ENCODE data around the gene ALPK3.
A peak's percentile ranks its signal among the peaks of the same experiment; 100 is the strongest.

The ALPK3 gene

DNA sequence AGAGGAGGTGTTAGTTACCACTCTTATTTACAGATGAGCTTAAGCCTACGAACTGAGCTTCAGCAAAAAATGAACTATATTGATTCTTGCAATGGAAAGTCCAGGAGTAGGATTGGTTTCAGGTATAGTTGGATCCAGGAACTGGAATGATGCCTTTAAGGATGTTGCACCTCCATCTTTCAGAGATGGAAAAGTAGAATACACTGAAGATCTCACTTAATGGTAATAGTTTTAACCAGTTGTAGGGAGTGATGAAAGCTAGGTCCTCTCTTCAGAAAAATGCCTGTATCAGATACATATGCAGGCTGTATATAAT lies 69.8 kb downstream of the ALPK3 start:
- no peaks in the 10 kb centered on the region for H3K36me3 ChIP-seq (ENCODE audit: control insufficient read depth in 1 of 2, insufficient read depth in 2 of 2, low read length in 2 of 2)
- H3K4me1 ChIP-seq (ENCODE audit: control insufficient read depth in 1 of 2, insufficient read depth in 2 of 2, low read length in 2 of 2) = peaks cover 18 to 23% of the 10 kb centered on the region in 2 donors
- H3K9me3 ChIP-seq (ENCODE audit: control insufficient read depth in 1 of 2, low read length in 2 of 2) = no peaks in the 10 kb centered on the region
- H3K4me3 ChIP-seq (ENCODE audit: low read depth in 1 of 2, low read length in 2 of 2) = peak overlapping the region; percentile 49 to 51
- peak overlapping the region; percentile 10 for H3K27ac ChIP-seq (ENCODE audit: low read depth, low read length)
- no peaks in the 10 kb centered on the region for H3K27me3 ChIP-seq (ENCODE audit: control insufficient read depth in 1 of 2, insufficient read depth in 2 of 2, low read length in 2 of 2)
- H3K9ac ChIP-seq (ENCODE audit: low read depth in 1 of 2, low read length in 2 of 2) = peak overlapping the region in 1 of 2 donors; percentile 54

DNA sequence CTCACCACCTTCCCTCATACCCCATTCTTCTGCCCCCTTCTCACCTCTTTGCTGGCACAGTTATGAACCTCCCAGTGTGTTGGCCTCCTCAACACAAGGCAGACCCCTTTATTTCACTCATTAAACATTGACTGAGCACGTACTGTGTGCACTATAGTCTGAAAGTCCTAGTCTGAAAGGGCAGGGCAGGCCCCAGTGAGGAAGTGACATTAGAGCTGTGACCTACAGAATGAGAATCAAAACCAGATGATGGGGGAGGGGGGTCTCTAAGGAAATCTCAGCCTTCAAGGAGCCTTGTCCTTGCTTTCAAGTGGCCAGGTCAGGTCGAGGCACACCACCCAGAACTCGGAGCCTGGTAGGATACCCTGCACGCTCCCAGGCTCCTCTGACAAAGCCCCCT lies 70.8 kb downstream of the ALPK3 start:
- Histone ChIP-seq H3K36me3 (ENCODE audit: control insufficient read depth in 1 of 2, insufficient read depth in 2 of 2, low read length in 2 of 2) (no peaks in the 10 kb centered on the region), H3K27me3 (ENCODE audit: control insufficient read depth in 1 of 2, insufficient read depth in 2 of 2, low read length in 2 of 2) (no peaks in the 10 kb centered on the region), H3K9ac (ENCODE audit: low read depth in 1 of 2, low read length in 2 of 2) (peak overlapping the region in 1 of 2 donors; percentile 15), H3K4me1 (ENCODE audit: control insufficient read depth in 1 of 2, insufficient read depth in 2 of 2, low read length in 2 of 2) (peaks cover 18 to 23% of the 10 kb centered on the region in 2 donors), H3K27ac (ENCODE audit: low read depth, low read length) (no peak overlapping the region), H3K9me3 (ENCODE audit: control insufficient read depth in 1 of 2, low read length in 2 of 2) (no peaks in the 10 kb centered on the region), H3K4me3 (ENCODE audit: low read depth in 1 of 2, low read length in 2 of 2) (peak overlapping the region in 1 of 2 donors; percentile 51)

DNA sequence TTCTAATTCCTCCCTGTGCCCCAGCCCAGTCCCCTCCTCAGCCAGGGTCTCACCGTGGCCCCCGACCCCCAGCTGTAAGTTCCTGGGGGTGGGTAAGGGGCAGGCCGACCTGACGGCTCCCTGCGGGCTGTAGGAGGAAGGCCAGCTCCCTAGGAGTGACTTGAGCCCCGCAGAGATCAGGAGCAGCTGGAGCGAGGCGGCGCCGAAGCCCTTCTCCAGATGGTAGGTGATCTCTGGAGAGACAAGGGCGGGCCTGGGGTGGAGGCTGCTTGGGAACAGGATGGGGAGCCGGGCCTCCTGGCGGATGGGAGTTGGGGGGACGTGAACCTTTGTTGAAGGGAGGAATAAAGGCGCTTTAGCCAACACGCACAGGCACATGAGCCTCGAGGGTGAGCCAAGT lies 71.5 kb downstream of the ALPK3 start:
- Histone ChIP-seq H3K27me3 (ENCODE audit: control insufficient read depth in 1 of 2, insufficient read depth in 2 of 2, low read length in 2 of 2) (no peaks in the 10 kb centered on the region), H3K9ac (ENCODE audit: low read depth in 1 of 2, low read length in 2 of 2) (peak overlapping the region in 1 of 2 donors; percentile 15), H3K27ac (ENCODE audit: low read depth, low read length) (no peak overlapping the region), H3K4me1 (ENCODE audit: control insufficient read depth in 1 of 2, insufficient read depth in 2 of 2, low read length in 2 of 2) (peaks cover 18 to 23% of the 10 kb centered on the region in 2 donors), H3K9me3 (ENCODE audit: control insufficient read depth in 1 of 2, low read length in 2 of 2) (no peaks in the 10 kb centered on the region), H3K36me3 (ENCODE audit: control insufficient read depth in 1 of 2, insufficient read depth in 2 of 2, low read length in 2 of 2) (no peaks in the 10 kb centered on the region), H3K4me3 (ENCODE audit: low read depth in 1 of 2, low read length in 2 of 2) (no peak overlapping the region)

DNA sequence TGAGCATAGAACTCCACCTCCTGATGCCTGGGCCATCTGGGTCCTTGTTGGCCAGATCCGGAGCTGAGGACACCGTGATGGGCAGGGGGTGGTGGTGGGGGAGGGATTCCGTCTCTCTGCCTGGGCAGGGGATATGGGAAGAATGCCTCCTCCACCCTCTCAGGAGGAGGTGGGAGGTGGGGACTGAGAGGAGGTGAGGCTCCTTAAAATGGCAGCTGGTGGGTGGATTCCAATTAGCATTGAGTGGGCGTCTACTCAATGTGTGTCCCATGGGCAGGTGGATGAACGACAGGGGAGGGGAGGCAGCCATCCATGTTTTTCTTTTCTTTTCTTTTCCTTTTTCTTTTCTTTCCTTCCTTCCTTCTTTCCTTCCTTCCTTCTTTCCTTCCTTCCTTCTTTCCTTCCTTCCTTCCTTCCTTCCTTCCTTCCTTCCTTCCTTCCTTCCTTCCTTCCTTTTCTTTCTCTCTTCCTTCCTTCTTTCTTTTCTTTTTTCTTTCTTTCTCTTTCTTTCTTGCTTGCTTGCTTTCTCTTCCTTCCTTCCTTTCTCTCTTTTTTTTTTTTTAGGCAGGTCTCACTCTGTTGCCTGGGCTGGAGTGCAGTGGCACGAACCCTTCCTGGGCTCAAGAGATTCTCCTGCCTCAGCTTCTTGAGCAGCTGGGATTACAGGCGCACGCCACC lies 72.3 kb downstream of the ALPK3 start:
- no peak overlapping the region for H3K9ac ChIP-seq (ENCODE audit: low read depth in 1 of 2, low read length in 2 of 2)
- no peaks in the 10 kb centered on the region for H3K9me3 ChIP-seq (ENCODE audit: control insufficient read depth in 1 of 2, low read length in 2 of 2)
- H3K27me3 ChIP-seq (ENCODE audit: control insufficient read depth in 1 of 2, insufficient read depth in 2 of 2, low read length in 2 of 2) = no peaks in the 10 kb centered on the region
- peaks cover 10 to 19% of the 10 kb centered on the region in 2 donors for H3K4me1 ChIP-seq (ENCODE audit: control insufficient read depth in 1 of 2, insufficient read depth in 2 of 2, low read length in 2 of 2)
- H3K4me3 ChIP-seq (ENCODE audit: low read depth in 1 of 2, low read length in 2 of 2) = no peak overlapping the region
- H3K27ac ChIP-seq (ENCODE audit: low read depth, low read length) = no peak overlapping the region
- no peaks in the 10 kb centered on the region for H3K36me3 ChIP-seq (ENCODE audit: control insufficient read depth in 1 of 2, insufficient read depth in 2 of 2, low read length in 2 of 2)

DNA sequence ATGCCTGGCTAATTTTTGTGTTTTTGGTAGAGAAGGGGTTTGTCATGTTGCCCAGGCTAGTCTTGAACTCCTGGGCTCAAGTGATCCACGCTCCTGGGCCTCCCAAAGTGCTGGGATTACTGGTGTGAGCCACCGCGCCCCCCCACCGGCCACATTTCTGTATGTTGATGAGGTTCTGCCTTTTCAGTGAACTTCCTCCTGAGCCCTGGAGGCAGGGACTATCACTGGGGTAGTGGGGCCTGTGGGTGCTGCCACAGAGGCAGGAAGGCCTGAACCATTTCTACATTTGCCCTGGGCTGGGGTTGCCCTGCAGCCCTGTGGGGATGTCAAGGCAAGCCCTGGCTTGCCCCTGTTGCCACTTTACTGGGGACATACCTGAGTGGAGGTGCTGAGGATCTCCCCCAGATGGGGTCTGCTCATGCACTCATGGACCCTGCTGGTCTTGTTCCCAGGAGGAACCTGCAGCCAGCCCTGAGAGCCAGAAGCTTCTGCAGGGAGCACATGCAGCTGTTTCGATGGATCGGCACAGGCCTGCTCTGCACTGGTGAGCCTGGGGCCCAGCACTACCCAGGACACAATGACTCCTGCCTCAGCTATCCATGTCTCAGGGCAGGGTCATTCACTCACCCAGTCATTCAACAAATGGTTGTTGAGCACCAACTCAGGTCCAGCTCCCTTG lies 73.0 kb downstream of the ALPK3 start:
- H3K4me3 ChIP-seq (ENCODE audit: low read depth in 1 of 2, low read length in 2 of 2) = no peak overlapping the region
- H3K4me1 ChIP-seq (ENCODE audit: control insufficient read depth in 1 of 2, insufficient read depth in 2 of 2, low read length in 2 of 2) = peaks cover 7 to 19% of the 10 kb centered on the region in 2 donors
- H3K27me3 ChIP-seq (ENCODE audit: control insufficient read depth in 1 of 2, insufficient read depth in 2 of 2, low read length in 2 of 2) = no peaks in the 10 kb centered on the region
- no peaks in the 10 kb centered on the region for H3K9me3 ChIP-seq (ENCODE audit: control insufficient read depth in 1 of 2, low read length in 2 of 2)
- no peak overlapping the region for H3K9ac ChIP-seq (ENCODE audit: low read depth in 1 of 2, low read length in 2 of 2)
- no peak overlapping the region for H3K27ac ChIP-seq (ENCODE audit: low read depth, low read length)
- H3K36me3 ChIP-seq (ENCODE audit: control insufficient read depth in 1 of 2, insufficient read depth in 2 of 2, low read length in 2 of 2) = no peaks in the 10 kb centered on the region

DNA sequence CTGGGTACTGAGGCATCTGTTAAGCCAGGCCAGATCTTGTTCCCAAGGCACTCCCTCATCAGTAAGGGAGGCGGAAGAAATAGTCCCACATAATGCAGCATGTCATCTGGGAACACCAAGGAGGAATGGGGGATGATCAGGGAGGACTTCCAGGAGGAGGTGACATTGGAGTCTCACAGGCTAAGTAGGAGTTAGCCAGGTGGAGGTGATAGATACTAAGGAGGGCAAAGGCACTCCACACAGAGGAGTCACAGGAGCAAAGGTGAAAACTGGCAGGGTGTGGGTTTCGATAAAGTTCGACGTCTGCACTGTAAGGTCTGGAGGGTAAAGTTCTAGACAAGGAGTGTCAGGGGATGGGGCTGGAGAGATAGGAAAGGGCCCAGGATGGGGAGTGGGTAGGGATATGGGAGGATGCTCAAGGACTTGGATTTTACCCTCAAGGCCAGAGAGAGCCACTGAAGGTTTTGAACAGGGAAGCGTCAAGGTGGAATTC lies 73.6 kb downstream of the ALPK3 start:
- Histone ChIP-seq H3K27me3 (ENCODE audit: control insufficient read depth in 1 of 2, insufficient read depth in 2 of 2, low read length in 2 of 2) (no peaks in the 10 kb centered on the region), H3K9me3 (ENCODE audit: control insufficient read depth in 1 of 2, low read length in 2 of 2) (no peaks in the 10 kb centered on the region), H3K4me1 (ENCODE audit: control insufficient read depth in 1 of 2, insufficient read depth in 2 of 2, low read length in 2 of 2) (peaks cover 7 to 19% of the 10 kb centered on the region in 2 donors), H3K9ac (ENCODE audit: low read depth in 1 of 2, low read length in 2 of 2) (no peak overlapping the region), H3K4me3 (ENCODE audit: low read depth in 1 of 2, low read length in 2 of 2) (no peak overlapping the region), H3K27ac (ENCODE audit: low read depth, low read length) (no peak overlapping the region), H3K36me3 (ENCODE audit: control insufficient read depth in 1 of 2, insufficient read depth in 2 of 2, low read length in 2 of 2) (no peaks in the 10 kb centered on the region)

DNA sequence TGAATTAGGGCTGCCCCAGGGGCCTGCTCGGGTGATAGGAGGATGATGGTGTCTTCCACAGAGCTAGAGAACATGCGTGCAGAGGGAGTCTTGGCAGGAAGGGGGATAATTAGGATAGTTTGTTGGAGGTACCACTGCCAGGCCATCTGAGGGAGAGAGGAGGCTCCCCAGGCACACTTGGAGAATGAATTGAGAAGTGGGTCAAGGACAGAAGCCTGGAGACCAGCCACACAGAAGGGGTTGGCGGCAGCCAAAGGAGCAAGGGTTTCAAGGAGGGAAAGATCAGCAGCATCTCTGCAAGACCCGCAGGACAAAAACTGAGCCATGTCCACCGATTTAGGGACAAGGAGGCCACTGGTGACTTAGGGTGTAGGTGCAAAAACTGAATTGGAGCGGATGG lies 74.2 kb downstream of the ALPK3 start:
- Histone ChIP-seq H3K4me3 (ENCODE audit: low read depth in 1 of 2, low read length in 2 of 2) (no peak overlapping the region), H3K9me3 (ENCODE audit: control insufficient read depth in 1 of 2, low read length in 2 of 2) (no peaks in the 10 kb centered on the region), H3K27ac (ENCODE audit: low read depth, low read length) (no peak overlapping the region), H3K4me1 (ENCODE audit: control insufficient read depth in 1 of 2, insufficient read depth in 2 of 2, low read length in 2 of 2) (peaks cover 7 to 19% of the 10 kb centered on the region in 2 donors), H3K9ac (ENCODE audit: low read depth in 1 of 2, low read length in 2 of 2) (no peak overlapping the region), H3K36me3 (ENCODE audit: control insufficient read depth in 1 of 2, insufficient read depth in 2 of 2, low read length in 2 of 2) (no peaks in the 10 kb centered on the region), H3K27me3 (ENCODE audit: control insufficient read depth in 1 of 2, insufficient read depth in 2 of 2, low read length in 2 of 2) (no peaks in the 10 kb centered on the region)

DNA sequence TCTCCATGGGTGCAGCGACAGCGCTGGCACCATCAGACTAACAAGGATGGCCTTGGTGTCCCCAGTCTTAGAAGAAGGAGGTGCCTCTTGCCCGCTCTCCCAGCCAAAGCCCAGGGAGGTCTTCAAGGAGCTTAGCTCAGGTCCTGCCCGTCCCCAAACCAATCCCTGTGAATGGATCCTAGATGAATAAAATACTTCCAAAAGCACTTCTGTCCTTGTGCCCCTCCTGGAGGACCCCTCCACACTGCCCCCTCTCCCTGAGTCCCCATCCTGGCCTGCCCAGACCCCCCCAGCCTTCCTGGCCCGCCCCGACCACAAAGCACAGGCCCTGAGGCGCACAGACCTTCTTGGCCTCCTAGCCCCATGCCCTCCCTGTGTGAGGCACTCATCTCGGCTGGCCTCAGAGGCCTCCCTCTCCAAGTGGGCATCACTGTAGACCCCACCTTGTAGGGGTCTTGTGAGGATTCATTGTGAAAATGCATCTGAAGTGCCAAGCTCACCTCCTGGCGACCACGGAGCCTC lies 75.7 kb downstream of the ALPK3 start:
- Histone ChIP-seq H3K27ac (ENCODE audit: low read depth, low read length) (no peak overlapping the region), H3K27me3 (ENCODE audit: control insufficient read depth in 1 of 2, insufficient read depth in 2 of 2, low read length in 2 of 2) (no peaks in the 10 kb centered on the region), H3K36me3 (ENCODE audit: control insufficient read depth in 1 of 2, insufficient read depth in 2 of 2, low read length in 2 of 2) (no peaks in the 10 kb centered on the region), H3K4me1 (ENCODE audit: control insufficient read depth in 1 of 2, insufficient read depth in 2 of 2, low read length in 2 of 2) (peaks cover 7 to 16% of the 10 kb centered on the region in 2 donors), H3K4me3 (ENCODE audit: low read depth in 1 of 2, low read length in 2 of 2) (no peak overlapping the region), H3K9me3 (ENCODE audit: control insufficient read depth in 1 of 2, low read length in 2 of 2) (no peaks in the 10 kb centered on the region), H3K9ac (ENCODE audit: low read depth in 1 of 2, low read length in 2 of 2) (no peak overlapping the region)

DNA sequence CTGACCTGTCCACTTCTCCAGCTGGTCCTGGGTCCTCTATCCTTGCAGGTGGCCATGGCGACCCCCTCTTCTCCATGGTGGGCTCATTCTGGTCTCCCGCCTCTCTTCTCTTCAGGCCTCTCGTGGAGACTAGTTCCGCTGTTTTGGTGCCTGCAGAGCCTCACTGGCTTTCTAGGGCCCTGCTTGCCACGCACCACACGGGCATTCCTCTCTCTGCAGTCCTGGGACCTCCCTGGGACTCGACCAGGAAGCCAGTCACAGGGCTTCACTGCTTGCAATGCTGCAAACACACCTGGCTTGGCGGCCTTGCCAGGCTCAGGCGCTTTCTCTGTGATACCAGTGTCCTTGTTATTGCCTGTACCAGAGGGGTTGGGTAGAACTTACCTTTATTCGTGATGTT lies 76.5 kb downstream of the ALPK3 start:
- Histone ChIP-seq H3K27ac (ENCODE audit: low read depth, low read length) (no peak overlapping the region), H3K4me3 (ENCODE audit: low read depth in 1 of 2, low read length in 2 of 2) (no peak overlapping the region)

DNA sequence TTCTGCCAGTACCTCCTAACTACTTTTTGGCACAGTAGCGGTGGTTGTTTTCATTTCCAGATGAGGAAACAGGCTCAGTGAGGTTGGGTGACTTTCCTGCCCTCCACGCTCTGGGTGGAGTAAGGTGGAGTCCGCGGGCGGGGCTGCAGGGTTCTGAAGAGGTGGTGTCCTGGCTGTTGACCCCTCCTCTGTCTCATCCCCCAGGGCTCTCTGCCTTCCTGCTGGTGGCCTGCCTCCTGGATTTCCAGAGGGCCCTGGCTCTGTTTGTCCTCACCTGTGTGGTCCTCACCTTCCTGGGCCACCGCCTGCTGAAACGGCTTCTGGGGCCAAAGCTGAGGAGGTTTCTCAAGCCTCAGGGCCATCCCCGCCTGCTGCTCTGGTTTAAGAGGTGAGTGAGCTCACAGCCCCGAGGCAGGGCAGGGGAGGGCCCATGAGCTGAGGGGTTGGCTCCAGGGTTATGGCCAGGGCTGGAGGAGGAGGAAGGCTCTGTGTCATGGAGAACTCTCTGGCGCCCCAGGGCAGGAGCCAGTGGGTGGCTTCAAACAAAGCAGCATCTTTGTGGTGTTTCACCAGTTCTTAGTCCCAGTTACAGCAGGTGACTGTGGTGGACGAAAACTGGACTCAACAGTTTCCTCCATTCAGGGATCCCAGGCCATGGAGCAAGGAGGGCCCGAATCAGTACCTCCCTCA lies 77.7 kb downstream of the ALPK3 start:
- Histone ChIP-seq H3K4me1 (ENCODE audit: control insufficient read depth in 1 of 2, insufficient read depth in 2 of 2, low read length in 2 of 2) (peaks cover 7 to 13% of the 10 kb centered on the region in 2 donors), H3K9ac (ENCODE audit: low read depth in 1 of 2, low read length in 2 of 2) (no peak overlapping the region), H3K27me3 (ENCODE audit: control insufficient read depth in 1 of 2, insufficient read depth in 2 of 2, low read length in 2 of 2) (no peaks in the 10 kb centered on the region), H3K27ac (ENCODE audit: low read depth, low read length) (no peak overlapping the region), H3K4me3 (ENCODE audit: low read depth in 1 of 2, low read length in 2 of 2) (no peak overlapping the region), H3K36me3 (ENCODE audit: control insufficient read depth in 1 of 2, insufficient read depth in 2 of 2, low read length in 2 of 2) (no peaks in the 10 kb centered on the region), H3K9me3 (ENCODE audit: control insufficient read depth in 1 of 2, low read length in 2 of 2) (no peaks in the 10 kb centered on the region)

More for the DNA sequence above, 76.5 kb downstream of the ALPK3 start:
- Histone ChIP-seq H3K9ac (ENCODE audit: low read depth in 1 of 2, low read length in 2 of 2) (no peak overlapping the region), H3K9me3 (ENCODE audit: control insufficient read depth in 1 of 2, low read length in 2 of 2) (no peaks in the 10 kb centered on the region), H3K4me1 (ENCODE audit: control insufficient read depth in 1 of 2, insufficient read depth in 2 of 2, low read length in 2 of 2) (peaks cover 7 to 13% of the 10 kb centered on the region in 2 donors), H3K36me3 (ENCODE audit: control insufficient read depth in 1 of 2, insufficient read depth in 2 of 2, low read length in 2 of 2) (no peaks in the 10 kb centered on the region), H3K27me3 (ENCODE audit: control insufficient read depth in 1 of 2, insufficient read depth in 2 of 2, low read length in 2 of 2) (no peaks in the 10 kb centered on the region)
